Osteocyte (in vitro differentiated cells): Measurements from ENCODE around the gene ZNF24. TPM values are rescaled to one million over a fixed set of nuclear protein-coding genes. Genes with fewer than 3 reads are reported as not detected.

Source experiments
- DNase-seq: peaks from one replicate; pipeline ENCODE4 v3.0.0; 2021; ENCODE audit warnings: mixed read lengths; ENCODE audit not compliant: unreplicated experiment; ENCODE audit errors: extremely low spot score
- H3K27ac Mint-ChIP-seq: one replicate; pipeline ENCODE4 v1.8.0; 2021; ENCODE audit warnings: mild to moderate bottlenecking, mixed read lengths; ENCODE audit not compliant: unreplicated experiment
- H3K27me3 Mint-ChIP-seq: one replicate; pipeline ENCODE4 v1.8.0; 2021; ENCODE audit warnings: mixed read lengths; ENCODE audit not compliant: unreplicated experiment
- H3K36me3 Mint-ChIP-seq: one replicate; pipeline ENCODE4 v1.8.0; 2021; ENCODE audit warnings: mixed read lengths; ENCODE audit not compliant: unreplicated experiment
- H3K4me1 Mint-ChIP-seq: one replicate; pipeline ENCODE4 v1.8.0; 2021; ENCODE audit warnings: mixed read lengths; ENCODE audit not compliant: unreplicated experiment
- H3K4me3 Mint-ChIP-seq: one replicate; pipeline ENCODE4 v1.8.0; 2021; ENCODE audit warnings: mild to moderate bottlenecking, moderate library complexity, mixed read lengths; ENCODE audit not compliant: unreplicated experiment
- H3K9me3 Mint-ChIP-seq: one replicate; pipeline ENCODE4 v1.8.0; 2021; ENCODE audit warnings: mixed read lengths; ENCODE audit not compliant: unreplicated experiment
- CTCF ChIP-seq: fragments of 200-600 bp; sonication (generic); IDR thresholded peaks from 2 replicates; pipeline ENCODE4 v1.5.0; 2021; ENCODE audit warnings: antibody characterized with exemption, mild to moderate bottlenecking, moderate library complexity
- total RNA-seq: library from RNA; stranded (reverse); gene quantifications from 2 replicates; pipeline ENCODE4 v1.2.1, GENCODE V29; 2021

Gene ZNF24
- total RNA-seq, 1 donor from 2014 or later = 43.2 TPM

GRCh38 chr18:35345460-35345921, 1.3 kb upstream of the ZNF24 start:
- no peak for TF ChIP-seq CTCF
- peaks cover 2% of the 10 kb centered on the region for H3K36me3 Mint-ChIP-seq
- H3K4me1 Mint-ChIP-seq = peaks cover 28% of the 10 kb centered on the region
- DNase-seq = no peak
- peaks cover under 1% of the 10 kb centered on the region for H3K27me3 Mint-ChIP-seq
- H3K9me3 Mint-ChIP-seq = no peaks in the 10 kb centered on the region
- peak overlapping the region; percentile 99 for H3K4me3 Mint-ChIP-seq
- H3K27ac Mint-ChIP-seq = peak overlapping the region; percentile 97

- DNase-seq = no peak
- Mint-ChIP-seq H3K9me3 (no peaks in the 10 kb centered on the region), H3K4me3 (peak overlapping the region; percentile 99), H3K27ac (peak overlapping the region; percentile 97), H3K4me1 (peaks cover 28% of the 10 kb centered on the region), H3K36me3 (peaks cover 7% of the 10 kb centered on the region), H3K27me3 (no peaks in the 10 kb centered on the region)
- no peak for TF ChIP-seq CTCF
Measured at GRCh38 chr18:35344736-35345459, 678 bp upstream of the ZNF24 start.

GRCh38 chr18:35343488-35343935, 708 bp downstream of the ZNF24 start:
- TF ChIP-seq CTCF = no peak
- Mint-ChIP-seq H3K27ac (peak overlapping the region; percentile 97), H3K9me3 (no peaks in the 10 kb centered on the region), H3K36me3 (peaks cover 21% of the 10 kb centered on the region), H3K4me1 (peaks cover 28% of the 10 kb centered on the region), H3K4me3 (peak overlapping the region; percentile 99), H3K27me3 (no peaks in the 10 kb centered on the region)
- DNase-seq = no peak

- Mint-ChIP-seq H3K4me3 (no peak overlapping the region), H3K36me3 (peaks cover 51% of the 10 kb centered on the region), H3K9me3 (no peaks in the 10 kb centered on the region), H3K27ac (no peak overlapping the region), H3K4me1 (peaks cover 6% of the 10 kb centered on the region), H3K27me3 (no peaks in the 10 kb centered on the region)
- DNase-seq = no peak
- TF ChIP-seq CTCF = no peak
Measured at GRCh38 chr18:35337286-35337685, 6.9 kb downstream of the ZNF24 start.

- H3K27me3 Mint-ChIP-seq = no peaks in the 10 kb centered on the region
- H3K36me3 Mint-ChIP-seq = peaks cover 51% of the 10 kb centered on the region
- DNase-seq = no peak
- H3K4me3 Mint-ChIP-seq = no peak overlapping the region
- H3K27ac Mint-ChIP-seq = no peak overlapping the region
- no peak for TF ChIP-seq CTCF
- no peaks in the 10 kb centered on the region for H3K9me3 Mint-ChIP-seq
- H3K4me1 Mint-ChIP-seq = no peaks in the 10 kb centered on the region
Measured at GRCh38 chr18:35335866-35336265, 8.4 kb downstream of the ZNF24 start.
